ENCODE data around the gene KIF18A. TPM values are rescaled to one million over a fixed set of nuclear protein-coding genes. Genes with fewer than 3 reads are reported as not detected.

Gene KIF18A
- total and polyA plus RNA-seq, 9 of the 15 experiments (the other 6 are each of a cell fraction or from before 2014, with no cell fraction given), result 15.1 to 36.1 (median 24.3) TPM

DNA sequence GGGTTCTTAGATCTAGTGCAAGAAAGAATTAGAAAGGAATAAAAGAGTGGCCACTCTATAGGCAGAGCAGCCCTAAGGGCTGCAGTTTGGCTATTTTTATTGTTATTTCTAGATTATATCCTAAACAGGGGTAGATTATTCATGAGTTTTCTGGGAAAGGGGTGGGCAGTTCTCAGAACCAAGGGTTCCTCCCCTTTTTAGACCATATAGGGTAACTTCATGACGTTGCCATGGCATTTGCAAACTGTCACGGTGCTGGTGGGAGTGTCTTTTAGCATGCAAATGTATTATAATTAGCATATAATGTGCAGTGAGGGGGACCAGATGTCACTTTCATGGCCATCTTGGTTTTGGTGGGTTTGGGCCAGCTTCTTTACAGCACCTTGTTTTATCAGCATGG lies 44.8 kb upstream of the KIF18A start (continued):
- TF ChIP-seq, protein P1, sequence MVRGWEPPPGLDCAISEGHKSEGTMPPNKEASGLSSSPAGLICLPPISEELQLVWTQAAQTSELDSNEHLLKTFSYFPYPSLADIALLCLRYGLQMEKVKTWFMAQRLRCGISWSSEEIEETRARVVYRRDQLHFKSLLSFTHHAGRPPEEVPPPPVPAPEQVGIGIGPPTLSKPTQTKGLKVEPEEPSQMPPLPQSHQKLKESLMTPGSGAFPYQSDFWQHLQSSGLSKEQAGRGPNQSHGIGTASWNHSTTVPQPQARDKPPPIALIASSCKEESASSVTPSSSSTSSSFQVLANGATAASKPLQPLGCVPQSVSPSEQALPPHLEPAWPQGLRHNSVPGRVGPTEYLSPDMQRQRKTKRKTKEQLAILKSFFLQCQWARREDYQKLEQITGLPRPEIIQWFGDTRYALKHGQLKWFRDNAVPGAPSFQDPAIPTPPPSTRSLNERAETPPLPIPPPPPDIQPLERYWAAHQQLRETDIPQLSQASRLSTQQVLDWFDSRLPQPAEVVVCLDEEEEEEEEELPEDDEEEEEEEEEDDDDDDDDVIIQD (CRISPR knock-in tag; IDR thresholded peaks at IDR 0.05), result no peak
- peak; percentile 89 for TF ChIP-seq STAT5A (IDR thresholded peaks at IDR 0.05; ENCODE audit: borderline replicate concordance, low read length)
- TF ChIP-seq SRF (CRISPR knock-in tag; IDR thresholded peaks at IDR 0.05), result peak in 1 of 2 experiments; percentile 83; a peak in 1 of 4 replicates
- no peak for TF ChIP-seq KDM2B (CRISPR knock-in tag; IDR thresholded peaks at IDR 0.05)
- TF ChIP-seq, protein P2, sequence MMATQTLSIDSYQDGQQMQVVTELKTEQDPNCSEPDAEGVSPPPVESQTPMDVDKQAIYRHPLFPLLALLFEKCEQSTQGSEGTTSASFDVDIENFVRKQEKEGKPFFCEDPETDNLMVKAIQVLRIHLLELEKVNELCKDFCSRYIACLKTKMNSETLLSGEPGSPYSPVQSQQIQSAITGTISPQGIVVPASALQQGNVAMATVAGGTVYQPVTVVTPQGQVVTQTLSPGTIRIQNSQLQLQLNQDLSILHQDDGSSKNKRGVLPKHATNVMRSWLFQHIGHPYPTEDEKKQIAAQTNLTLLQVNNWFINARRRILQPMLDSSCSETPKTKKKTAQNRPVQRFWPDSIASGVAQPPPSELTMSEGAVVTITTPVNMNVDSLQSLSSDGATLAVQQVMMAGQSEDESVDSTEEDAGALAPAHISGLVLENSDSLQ (IDR thresholded peaks at IDR 0.05), result peak; percentile 43; the same call in 1 of the 2 replicates
- TF ChIP-seq CCAR2 (IDR thresholded peaks at IDR 0.05; ENCODE audit: low read depth, low read length), result no peak
- no peak for TF ChIP-seq PML (IDR thresholded peaks at IDR 0.05; ENCODE audit: low read length)

DNA sequence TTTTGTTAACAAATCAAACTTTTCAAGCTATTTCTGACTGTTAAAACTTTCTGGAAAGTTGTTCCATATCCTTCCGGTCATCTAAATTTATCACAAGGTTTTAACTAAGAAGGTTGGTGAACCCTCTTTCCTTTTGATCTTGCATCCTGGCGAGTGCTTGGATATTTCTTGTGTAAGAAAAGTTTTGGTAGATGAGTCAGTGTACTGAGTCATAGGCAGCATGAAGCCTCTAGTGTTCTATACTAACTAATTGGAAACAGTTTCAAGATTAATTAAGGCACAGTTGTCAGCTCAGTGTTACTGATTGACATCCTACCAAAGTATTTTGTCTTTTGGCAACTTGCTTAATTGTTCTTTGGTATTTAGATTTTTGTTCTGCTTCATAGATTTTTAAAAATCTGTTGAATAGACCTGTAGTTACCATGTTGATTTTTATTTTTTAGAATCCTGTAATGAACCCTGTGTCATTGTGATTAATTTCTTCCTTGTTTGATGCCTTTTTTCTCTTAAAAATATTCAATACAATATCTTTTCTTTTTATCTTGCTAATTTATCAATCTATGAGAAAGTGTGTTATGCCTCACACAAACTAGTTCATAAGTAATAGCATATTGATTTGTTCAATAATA lies 38.3 kb upstream of the KIF18A start:
- H3K4me3 ChIP-seq, result no peak overlapping the region
- H3K4me2 ChIP-seq (ENCODE audit: insufficient read depth, low read length), result no peak overlapping the region
- no peak overlapping the region for H3K27ac ChIP-seq (ENCODE audit: extremely low read depth, low read depth, low read length)
- DNase-seq (ENCODE audit: extremely low read depth in 1 of 4, low spot score in 3 of 4) (peak in 3 of 4 experiments; percentile 8 to 19 (median 9)), FAIRE-seq (peak; percentile 35), ATAC-seq (no peak)
- no peak overlapping the region for H3K9ac ChIP-seq (ENCODE audit: insufficient read depth in 1 of 2, low read depth in 2 of 2, low read length in 2 of 2)
- intact Hi-C loops (cut with micrococcal nuclease), result no loop called here
- no TSS peak for BruUV-seq (replicated peaks)
- ChIA-PET POLR2A (interaction anchor here (0.7 kb wide), 1 partner anchor 96 kb away, joined by 3 read pairs; no protein-coding TSS in a partner anchor), CTCF (ENCODE audit: low intra/inter-chr PET ratio) (no interaction called here)
- in situ Hi-C loops (cut with MboI), result no loop called here
- H3K36me3 ChIP-seq (ENCODE audit: control insufficient read depth, insufficient read depth, low read length), result no peaks in the 10 kb centered on the region; the same call in 2 of the 3 replicates
- H3K79me2 ChIP-seq (ENCODE audit: control insufficient read depth, insufficient read depth, low read length), result no peaks in the 10 kb centered on the region
- no peak overlapping the region for H2AFZ ChIP-seq (ENCODE audit: low read depth, low read length)
- H3K9me1 ChIP-seq (ENCODE audit: control insufficient read depth, insufficient read depth, low read length), result no peaks in the 10 kb centered on the region
- WGBS (ENCODE audit: insufficient coverage, low coverage, missing lambda C conversion rate), result 49% methylated on average over 2 of the region's 2 CpGs
- no peaks in the 10 kb centered on the region for H3K4me1 ChIP-seq (replicated peaks in 1 of 2; ENCODE audit: control insufficient read depth in 2 of 2, insufficient read depth in 2 of 2, low read length in 2 of 2)
- H3K27me3 ChIP-seq (ENCODE audit: control insufficient read depth in 2 of 2, insufficient read depth in 2 of 2, low read length in 2 of 2), result no peaks in the 10 kb centered on the region
- H3K9me3 ChIP-seq (replicated peaks; ENCODE audit: control insufficient read depth, insufficient read depth, low read depth, low read length), result no peaks in the 10 kb centered on the region
- H4K20me1 ChIP-seq (replicated peaks; ENCODE audit: control insufficient read depth, insufficient read depth, low read length), result no peaks in the 10 kb centered on the region
- TF ChIP-seq, protein P3, sequence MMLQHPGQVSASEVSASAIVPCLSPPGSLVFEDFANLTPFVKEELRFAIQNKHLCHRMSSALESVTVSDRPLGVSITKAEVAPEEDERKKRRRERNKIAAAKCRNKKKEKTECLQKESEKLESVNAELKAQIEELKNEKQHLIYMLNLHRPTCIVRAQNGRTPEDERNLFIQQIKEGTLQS (IDR thresholded peaks at IDR 0.05), result peak; percentile 65
- TF ChIP-seq, protein P3 (CRISPR knock-in tag; conservative IDR thresholded peaks at IDR 0.05), result no peak
- peak; percentile 76 for TF ChIP-seq FOSL1 (tag; conservative IDR thresholded peaks at IDR 0.05)
- TF ChIP-seq ZNF79 (CRISPR knock-in tag; IDR thresholded peaks at IDR 0.05; ENCODE audit: low read depth), result no peak

Measured in K562 (cell line).